Activated T-cell treated with anti-CD3 and anti-CD28 coated beads for 4 hours (primary cell): ENCODE measurements around the gene ELMO1.

Source experiments
- DNase-seq: peaks from one replicate; pipeline ENCODE4 v3.0.0-alpha.2; 2020

The ELMO1 gene

DNA sequence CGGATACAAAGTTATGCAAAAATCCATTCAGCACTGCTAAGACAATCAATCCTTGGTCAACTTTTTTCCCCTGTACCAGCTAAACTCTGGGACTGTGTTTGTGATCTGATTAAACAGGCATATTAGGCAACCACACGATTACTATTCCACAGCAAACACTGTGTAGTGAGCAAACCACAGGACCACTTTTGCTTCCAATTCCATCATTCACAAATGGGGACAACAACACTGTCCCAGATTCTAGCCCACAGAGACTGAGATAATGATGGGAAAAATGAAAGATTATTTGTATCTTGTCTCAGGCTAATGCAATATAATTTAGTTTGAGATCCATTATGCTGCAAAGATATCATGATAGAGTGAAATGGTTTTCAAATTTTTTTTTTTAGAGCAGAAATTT, 560.7 kb downstream of the ELMO1 start:
- DNase-seq, result no peak

DNA sequence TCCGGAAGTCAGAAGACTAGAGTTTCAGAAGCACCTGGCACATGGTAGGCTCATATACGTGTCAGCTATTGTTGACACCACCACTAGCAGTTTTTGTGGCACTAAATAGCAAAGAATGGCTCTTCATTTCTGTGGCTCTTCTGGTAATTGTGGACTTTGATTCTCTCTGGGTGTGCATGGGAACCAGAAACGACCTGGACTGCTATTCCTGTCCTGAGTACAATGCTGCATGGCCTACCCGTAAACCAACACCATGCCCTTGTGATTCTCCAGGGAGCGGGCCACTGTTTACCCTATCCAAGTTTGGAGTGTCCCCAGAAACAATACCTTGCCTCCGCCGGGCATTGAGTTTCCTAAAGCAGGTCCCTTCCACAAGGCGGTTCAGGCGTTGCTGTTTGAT, 561.4 kb downstream of the ELMO1 start:
- no peak for DNase-seq

- no peak for DNase-seq
Observed at GRCh38 chr7:36884910-36885309, 563.8 kb downstream of the ELMO1 start.

DNA sequence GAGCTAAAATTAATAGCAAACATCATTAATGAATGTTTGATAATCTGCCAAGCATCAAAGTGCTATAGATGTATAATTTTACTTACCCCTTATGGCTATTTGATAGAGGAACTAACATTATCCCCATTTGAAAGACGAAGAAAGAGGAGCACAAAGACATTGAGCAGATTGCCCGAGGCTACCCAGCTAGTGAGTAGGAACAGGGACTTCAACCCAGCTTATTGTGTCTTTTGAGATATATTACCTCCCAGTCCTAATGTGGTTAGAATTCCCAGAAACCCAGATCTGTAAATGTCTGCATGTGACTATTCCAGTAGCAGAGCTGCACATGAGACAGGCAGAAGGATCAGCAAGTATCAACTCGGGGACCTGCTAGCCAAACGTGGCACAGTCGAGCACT, 564.3 kb downstream of the ELMO1 start:
- no peak for DNase-seq

GRCh38 chr7:36881233-36881874, 567.3 kb downstream of the ELMO1 start:
- DNase-seq, result no peak

DNA sequence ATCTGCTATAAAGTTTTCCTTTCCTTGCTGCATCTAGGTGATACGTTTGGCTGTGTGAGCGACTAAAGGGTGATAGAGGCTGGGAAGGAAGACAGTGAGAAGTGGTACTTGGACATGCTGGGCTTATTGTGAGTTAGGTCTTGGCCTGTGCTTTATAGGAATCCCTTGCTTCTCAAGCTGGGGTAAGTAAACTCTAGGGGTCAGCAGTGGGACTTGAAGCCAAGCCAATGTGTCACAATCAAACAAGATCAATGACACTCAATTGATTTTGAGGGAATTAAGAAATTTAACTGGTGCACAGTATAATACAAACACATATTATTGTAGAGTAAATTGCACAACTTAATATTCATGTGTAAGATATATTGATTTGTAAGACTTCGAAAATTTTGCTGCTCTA, 568.6 kb downstream of the ELMO1 start:
- no peak for DNase-seq

DNA sequence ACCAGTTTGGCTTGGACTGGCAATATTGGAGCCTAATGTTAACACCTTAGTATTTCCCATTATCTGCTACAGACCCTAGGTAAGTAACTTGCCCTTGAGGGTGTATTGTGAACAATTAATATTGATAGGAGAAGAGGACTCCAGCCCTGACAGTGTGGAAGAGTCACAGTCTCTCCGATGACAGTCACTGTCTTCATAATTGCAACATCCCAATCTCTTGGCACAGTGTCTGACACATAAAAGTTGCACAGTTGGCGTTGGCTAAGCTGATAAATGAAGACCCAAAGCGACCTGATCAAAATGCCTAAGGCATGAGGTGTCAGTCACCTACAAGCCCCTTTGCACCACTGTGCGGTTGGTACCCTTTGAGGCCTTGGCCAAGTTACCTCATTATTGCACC, 569.6 kb downstream of the ELMO1 start:
- DNase-seq, result no peak

GRCh38 chr7:36878288-36878687, 570.4 kb downstream of the ELMO1 start:
- no peak for DNase-seq

- no peak for DNase-seq
Observed at GRCh38 chr7:36875794-36876193, 572.9 kb downstream of the ELMO1 start.

GRCh38 chr7:36874041-36874440, 574.6 kb downstream of the ELMO1 start:
- DNase-seq, result no peak

DNA sequence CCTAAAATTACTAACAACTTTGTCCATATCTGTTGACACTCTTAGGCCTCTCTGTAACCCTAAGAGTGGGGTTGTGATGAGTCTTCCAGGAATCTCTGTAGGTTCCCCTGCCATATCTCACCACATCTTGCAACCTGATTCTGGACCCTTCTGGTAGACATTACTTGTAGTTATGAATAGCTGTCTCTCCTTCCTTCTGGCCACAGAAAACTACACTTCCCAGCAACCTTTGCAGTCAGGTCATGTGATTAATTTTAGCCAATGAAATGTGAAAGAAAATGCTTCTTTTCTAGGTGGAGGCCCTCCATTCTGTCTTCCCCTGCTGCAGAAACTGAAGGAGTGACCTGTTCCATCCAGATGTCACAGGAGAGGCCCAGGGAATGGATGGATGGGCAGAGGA, 576.8 kb downstream of the ELMO1 start:
- DNase-seq, result no peak

DNA sequence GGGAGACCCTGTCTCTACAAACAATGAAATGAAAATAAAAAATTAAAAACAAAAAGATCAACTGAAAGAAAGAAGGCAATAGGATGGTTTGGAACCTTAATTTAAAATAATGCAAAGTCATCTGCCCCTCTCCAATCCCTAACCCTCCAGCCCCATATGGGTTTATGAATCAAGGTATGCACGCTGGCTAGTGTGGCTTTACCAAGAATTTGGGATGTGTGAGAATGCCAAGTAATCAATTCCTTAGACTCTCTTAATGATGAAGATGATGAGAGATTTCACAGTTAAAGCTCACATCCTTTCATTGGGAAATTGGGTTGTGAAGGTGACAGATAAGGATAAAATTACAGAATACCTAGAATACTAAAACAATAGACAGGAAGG, 577.3 kb downstream of the ELMO1 start:
- no peak for DNase-seq

GRCh38 chr7:36870625-36871354, 577.9 kb downstream of the ELMO1 start:
- DNase-seq, result no peak

- no peak for DNase-seq
Observed at GRCh38 chr7:36868727-36869411, 579.8 kb downstream of the ELMO1 start.

DNA sequence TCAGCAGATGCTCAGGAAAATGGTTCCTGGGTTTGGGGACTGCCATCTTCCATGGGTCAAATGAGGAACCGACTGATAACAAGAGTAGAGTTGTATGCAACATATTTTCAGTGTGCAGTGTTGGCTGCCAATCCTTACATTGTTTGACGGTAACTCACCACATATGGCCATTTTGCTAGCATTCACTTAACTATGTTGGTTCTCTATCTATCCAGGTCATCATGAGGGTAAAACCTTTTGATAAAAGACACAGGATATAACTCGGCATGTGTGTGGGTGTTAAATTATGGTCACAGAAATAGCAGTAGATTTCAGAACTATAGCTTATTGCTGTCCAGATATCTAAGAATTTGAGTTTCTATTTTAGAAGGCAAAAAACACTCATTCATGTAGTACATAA, 583.6 kb downstream of the ELMO1 start:
- no peak for DNase-seq

DNA sequence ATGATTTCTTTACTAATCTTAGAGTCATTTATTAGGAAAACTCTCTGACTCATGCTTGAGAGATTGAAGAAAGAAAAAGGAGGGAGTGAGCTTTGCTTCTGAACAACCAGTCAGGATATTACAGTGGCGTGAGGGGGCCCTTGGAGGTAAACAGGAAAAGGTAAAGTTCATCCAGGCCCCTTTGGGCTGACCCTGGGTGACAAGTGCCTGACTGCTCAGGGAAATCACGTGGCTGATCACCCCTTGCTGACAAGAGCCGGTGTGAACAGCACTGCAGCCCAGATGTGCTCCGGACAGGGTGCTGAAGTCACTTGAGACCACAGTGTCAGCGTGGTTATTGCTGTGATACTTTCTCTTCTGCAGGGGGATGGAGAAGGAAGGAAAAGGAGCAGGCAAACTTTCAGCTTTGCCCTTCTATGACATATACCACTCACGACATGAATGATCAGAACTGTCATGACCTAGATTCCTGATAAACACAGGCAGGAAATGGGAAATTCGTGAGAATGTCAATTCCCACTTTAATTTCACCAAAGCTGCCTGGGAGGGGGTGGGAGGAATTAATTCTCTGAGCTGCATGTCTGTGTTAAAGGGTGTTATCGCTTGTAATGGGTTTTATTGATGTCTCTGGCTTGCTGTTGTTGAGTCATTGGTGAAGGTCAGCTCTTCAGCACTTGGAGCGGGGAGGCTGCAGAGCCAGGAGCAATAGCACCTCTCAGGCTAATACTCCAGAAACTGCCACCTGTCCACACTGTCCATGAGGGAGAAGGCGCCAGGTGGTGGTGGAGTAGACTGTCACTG, 584.6 kb downstream of the ELMO1 start:
- DNase-seq, result peak; percentile 4

GRCh38 chr7:36862771-36863261, 585.8 kb downstream of the ELMO1 start:
- DNase-seq, result no peak

- DNase-seq, result no peak
Observed at GRCh38 chr7:36861656-36862055, 587.0 kb downstream of the ELMO1 start.

DNA sequence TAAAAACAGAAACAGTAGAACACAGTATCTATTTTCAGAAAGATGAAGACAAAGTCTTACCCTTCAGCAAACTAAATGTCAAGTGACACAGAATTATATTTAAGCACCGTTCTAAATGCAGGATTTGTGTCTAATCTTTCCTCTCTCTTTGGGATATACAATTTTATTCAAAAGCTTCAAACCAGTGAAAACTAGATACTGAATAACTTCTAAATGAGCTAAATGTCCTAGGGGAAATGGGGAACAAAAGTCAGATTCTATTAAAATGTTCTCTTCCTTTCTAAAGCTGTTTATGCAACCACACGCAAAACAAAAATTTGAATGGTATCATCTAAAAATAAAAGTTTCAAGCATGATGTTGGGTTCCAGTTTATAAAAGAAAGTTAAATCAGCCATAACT, 588.0 kb downstream of the ELMO1 start:
- no peak for DNase-seq

DNA sequence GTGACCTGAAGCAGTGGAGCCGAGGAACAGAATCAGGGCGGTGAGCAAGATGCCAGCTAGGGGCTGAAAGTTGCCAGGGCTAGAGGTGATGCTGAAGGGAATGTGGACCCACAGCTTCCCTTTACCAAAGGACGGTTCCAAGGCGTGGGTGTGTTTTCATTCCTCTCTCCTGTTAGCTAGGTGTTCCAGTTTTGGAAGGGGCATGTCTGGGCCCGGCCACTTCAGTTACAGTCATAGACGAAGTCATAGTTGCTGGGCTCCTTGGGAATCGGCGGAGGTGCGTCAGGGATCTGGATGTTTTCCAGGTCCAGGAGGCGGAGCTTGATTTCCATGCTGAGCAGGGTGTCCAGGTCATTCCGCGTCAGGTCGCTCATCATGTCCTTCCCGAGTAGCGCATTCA, 593.3 kb downstream of the ELMO1 start:
- no peak for DNase-seq

DNA sequence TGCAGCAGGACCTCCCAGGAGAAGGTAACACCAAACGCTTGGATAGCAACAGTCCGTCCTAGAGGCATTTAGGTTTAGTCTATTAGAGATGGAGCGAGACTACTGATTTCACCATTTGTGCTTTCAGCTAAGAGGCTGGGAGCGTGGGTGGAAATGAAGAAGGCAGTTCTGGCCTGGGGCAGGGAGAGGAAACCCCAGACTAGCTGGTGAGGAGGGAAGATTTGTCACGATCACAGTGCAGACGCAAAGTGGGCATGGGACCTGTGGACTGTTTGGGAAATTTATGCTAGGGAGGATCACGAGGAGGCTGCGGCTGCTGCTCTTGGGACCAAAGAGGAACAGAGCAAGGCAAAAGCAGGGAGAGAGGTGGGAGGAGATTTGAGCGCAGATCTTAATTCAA, 594.0 kb downstream of the ELMO1 start:
- no peak for DNase-seq

GRCh38 chr7:36852931-36853330, 595.7 kb downstream of the ELMO1 start:
- no peak for DNase-seq

GRCh38 chr7:36852017-36852416, 596.6 kb downstream of the ELMO1 start:
- no peak for DNase-seq
